Measurements from ENCODE around the gene MCM7.
"Not testable (repeated sequence)": the region's sequence is repeated elsewhere in the genome, so short reads cannot be mapped to it uniquely, and the experiment has no call there.

Gene MCM7

GRCh38 chr7:100101016-100101862, at the start of gene MCM7, which contains the start of gene AP4M1:
MCM7 (minus strand) TSS chr7:100101397; CDS start chr7:100101294, 103 bp downstream.
AP4M1 (plus strand) TSS chr7:100101643; CDS start chr7:100101715, 72 bp downstream.
- peak within 1 kb of the TSS; percentile 93 for H3K4me3 ChIP-seq (ENCODE audit: low read depth, low read length)
- peak; percentile 95 for DNase-seq (ENCODE audit: low read depth)
- TF ChIP-seq, protein P1, sequence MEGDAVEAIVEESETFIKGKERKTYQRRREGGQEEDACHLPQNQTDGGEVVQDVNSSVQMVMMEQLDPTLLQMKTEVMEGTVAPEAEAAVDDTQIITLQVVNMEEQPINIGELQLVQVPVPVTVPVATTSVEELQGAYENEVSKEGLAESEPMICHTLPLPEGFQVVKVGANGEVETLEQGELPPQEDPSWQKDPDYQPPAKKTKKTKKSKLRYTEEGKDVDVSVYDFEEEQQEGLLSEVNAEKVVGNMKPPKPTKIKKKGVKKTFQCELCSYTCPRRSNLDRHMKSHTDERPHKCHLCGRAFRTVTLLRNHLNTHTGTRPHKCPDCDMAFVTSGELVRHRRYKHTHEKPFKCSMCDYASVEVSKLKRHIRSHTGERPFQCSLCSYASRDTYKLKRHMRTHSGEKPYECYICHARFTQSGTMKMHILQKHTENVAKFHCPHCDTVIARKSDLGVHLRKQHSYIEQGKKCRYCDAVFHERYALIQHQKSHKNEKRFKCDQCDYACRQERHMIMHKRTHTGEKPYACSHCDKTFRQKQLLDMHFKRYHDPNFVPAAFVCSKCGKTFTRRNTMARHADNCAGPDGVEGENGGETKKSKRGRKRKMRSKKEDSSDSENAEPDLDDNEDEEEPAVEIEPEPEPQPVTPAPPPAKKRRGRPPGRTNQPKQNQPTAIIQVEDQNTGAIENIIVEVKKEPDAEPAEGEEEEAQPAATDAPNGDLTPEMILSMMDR (IDR thresholded peaks at IDR 0.05; ENCODE audit: low read depth, low read length, missing control alignments) = no peak

DNA sequence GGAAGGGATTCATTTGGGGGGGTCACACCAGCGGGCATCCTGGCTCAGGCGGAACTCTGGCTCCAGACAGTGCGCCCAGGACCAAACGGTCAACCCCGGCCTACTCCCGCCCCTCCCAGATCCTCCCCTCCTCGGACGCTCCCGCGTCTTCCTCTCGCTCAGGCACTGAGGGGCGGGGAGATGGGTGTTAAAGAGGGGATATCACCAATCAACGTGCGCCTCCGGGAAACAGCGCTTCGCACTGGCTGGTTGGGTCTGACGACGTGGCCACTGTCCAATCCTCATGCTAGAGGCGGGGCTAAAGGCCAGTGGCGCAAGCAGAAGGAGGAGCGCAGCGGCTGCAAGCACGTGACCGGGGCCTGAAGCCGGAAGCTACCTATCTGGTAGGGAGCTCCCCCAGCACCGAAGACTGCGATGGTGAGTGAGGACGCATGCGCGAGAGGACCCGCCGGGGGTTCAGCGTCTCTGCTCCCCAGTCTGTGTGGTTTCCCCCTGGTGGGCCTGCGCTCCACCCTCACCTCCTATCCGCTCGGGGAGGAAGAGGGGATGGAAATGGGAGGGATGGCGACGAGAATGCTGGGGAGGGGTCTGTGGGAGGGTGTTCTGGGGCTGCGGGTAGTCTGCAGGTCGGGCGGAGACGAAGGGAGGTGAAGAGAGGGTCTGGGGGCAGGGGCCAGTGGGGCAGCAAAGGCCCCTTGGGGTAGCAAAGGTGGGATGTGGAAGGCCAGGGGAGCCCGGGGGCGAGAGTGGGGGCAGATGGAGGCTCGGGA, 47.5 kb upstream of the MCM7 start, which contains the start of gene LAMTOR4:
Gene LAMTOR4 (plus strand): TSS at position 360 of the 770 bp plus-strand sequence. CDS start 55 bp downstream, at position 415.
- peak; percentile 99 for DNase-seq (ENCODE audit: low read depth)
- TF ChIP-seq, protein P1 (IDR thresholded peaks at IDR 0.05; ENCODE audit: low read depth, low read length, missing control alignments) = peak; percentile 4
- peak within 1 kb of the TSS; percentile 97 for H3K4me3 ChIP-seq (ENCODE audit: low read depth, low read length)

- peak overlapping the region; percentile 47 for H3K4me3 ChIP-seq (ENCODE audit: low read depth, low read length)
- TF ChIP-seq, protein P1 (IDR thresholded peaks at IDR 0.05; ENCODE audit: low read depth, low read length, missing control alignments) = no peak
Observed at GRCh38 chr7:100148225-100148558, 47.0 kb upstream of the MCM7 start.

DNA sequence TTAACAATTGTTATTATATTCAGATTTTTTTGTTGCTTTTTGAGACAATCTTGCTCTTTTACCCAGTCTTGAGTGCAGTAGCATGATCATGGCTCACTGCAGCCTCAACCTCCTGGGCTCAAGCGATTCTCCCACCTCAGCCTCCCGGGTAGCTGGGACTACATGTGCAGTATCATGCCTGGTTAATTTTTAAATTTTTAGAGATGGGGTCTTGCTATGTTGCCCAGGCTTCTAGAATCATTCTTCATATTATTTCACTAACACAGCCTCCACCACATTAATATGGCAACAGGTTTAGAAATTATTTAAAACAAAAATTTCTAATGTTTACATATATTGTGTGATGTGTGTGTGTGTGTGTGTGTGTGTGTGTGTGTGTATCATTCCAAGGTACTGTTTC, 46.1 kb upstream of the MCM7 start:
- DNase-seq (ENCODE audit: low read depth) = no peak
- TF ChIP-seq, protein P1 (IDR thresholded peaks at IDR 0.05; ENCODE audit: low read depth, low read length, missing control alignments) = no peak
- H3K4me3 ChIP-seq (ENCODE audit: low read depth, low read length) = no peak overlapping the region

More at GRCh38 chr7:100148225-100148558, 47.0 kb upstream of the MCM7 start:
- no peak for DNase-seq (ENCODE audit: low read depth)

DNA sequence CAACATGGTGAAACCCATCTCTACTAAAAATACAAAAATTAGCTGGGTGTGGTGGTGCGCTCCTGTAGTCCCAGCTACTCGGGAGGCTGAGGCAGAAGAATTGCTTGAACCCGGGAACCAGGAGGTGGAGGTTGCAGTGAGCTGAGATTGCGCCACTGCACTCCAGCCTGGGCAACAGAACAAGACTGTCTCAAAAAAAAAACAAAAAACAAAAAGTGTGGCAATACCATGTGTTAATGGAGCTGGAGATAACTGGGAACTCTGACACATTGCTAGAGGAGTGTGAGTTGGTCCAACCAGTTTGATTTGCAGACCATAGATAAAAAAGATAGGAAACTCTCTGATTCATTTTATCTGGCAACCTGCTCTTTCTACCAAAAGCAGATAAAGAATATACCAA, 45.2 kb upstream of the MCM7 start:
- DNase-seq (ENCODE audit: low read depth); H3K4me3 ChIP-seq (ENCODE audit: low read depth, low read length): not testable (repeated sequence)

- no peak overlapping the region for H3K4me3 ChIP-seq (ENCODE audit: low read depth, low read length)
- TF ChIP-seq, protein P1 (IDR thresholded peaks at IDR 0.05; ENCODE audit: low read depth, low read length, missing control alignments) = no peak
Observed at GRCh38 chr7:100142461-100142860, 41.3 kb upstream of the MCM7 start.

DNA sequence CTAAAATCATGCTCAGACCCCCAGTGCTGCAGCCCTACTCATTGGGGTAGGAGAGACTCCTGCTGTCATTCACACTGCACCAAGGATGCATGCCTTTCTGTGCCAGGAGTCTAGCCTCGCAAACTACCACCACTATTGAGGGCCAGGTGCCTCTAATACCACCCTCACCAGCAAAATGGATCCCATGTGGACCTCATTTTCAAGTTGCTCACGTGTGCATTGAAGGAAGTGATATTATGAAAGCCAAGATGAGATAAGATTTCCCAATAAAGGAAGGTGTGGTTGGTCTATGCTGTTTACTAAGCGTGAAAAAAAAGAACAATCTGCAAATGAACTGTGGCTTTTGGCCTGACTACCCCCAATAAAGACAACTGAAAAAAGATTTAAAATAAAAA, 40.4 kb upstream of the MCM7 start:
- DNase-seq (ENCODE audit: low read depth) = no peak
- H3K4me3 ChIP-seq (ENCODE audit: low read depth, low read length) = no peak overlapping the region
- TF ChIP-seq, protein P1 (IDR thresholded peaks at IDR 0.05; ENCODE audit: low read depth, low read length, missing control alignments) = no peak

More at GRCh38 chr7:100142461-100142860, 41.3 kb upstream of the MCM7 start:
- no peak for DNase-seq (ENCODE audit: low read depth)

Measured in GM12864 (cell line).